Caco-2 (cell line): ENCODE results near the gene SPATA17. TPM values are rescaled to one million over a fixed set of nuclear protein-coding genes. Genes with fewer than 3 reads are reported as not detected.

ENCODE experiments used
- BruUV-seq: library from RNA; stranded (reverse); fragments of 400-500 nt; replicated peaks from 2 replicates; lab custom pipeline; 2021; lab: Mats Ljungman, UMichigan
- CTCF ChIA-PET: fragments of 300-600 bp; sonication (Branson Sonifier 250); formaldehyde crosslinking; loops from one replicate; lab custom pipeline; 2022; ENCODE audit warnings: antibody characterized with exemption; lab: Charles Lee
- POLR2A ChIA-PET: fragments of 300-600 bp; sonication (Branson Sonifier 250); formaldehyde crosslinking; loops from one replicate; lab custom pipeline; 2022; ENCODE audit warnings: antibody characterized with exemption; lab: Charles Lee
- DNase-seq, 2 experiments: peaks; one replicate each; pipeline versions ENCODE4 v3.0.0 to v3.0.0-alpha.2; 2020 to 2022
- H3K27me3 ChIP-seq: replicated peaks from 2 replicates; pipeline ENCODE4 v1.6.0; 2011; ENCODE audit warnings: low read length; ENCODE audit not compliant: control insufficient read depth, insufficient read depth
- H3K36me3 ChIP-seq: 2 replicates; pipeline ENCODE4 v1.5.1; 2011; ENCODE audit warnings: low read length; ENCODE audit not compliant: control insufficient read depth, insufficient read depth
- H3K4me1 ChIP-seq: fragments of 250-450 bp; sonication (Bioruptor Pico); 2 replicates; pipeline ENCODE4 v1.5.1; 2020; ENCODE audit warnings: mild to moderate bottlenecking
- H3K4me3 ChIP-seq: 2 replicates; pipeline ENCODE4 v1.5.1; 2011; ENCODE audit warnings: low read depth, mild to moderate bottlenecking, control low read depth, low read length
- H3K9me3 ChIP-seq: fragments of 250-450 bp; sonication (Bioruptor Pico); 2 replicates; pipeline ENCODE4 v1.5.1; 2020; ENCODE audit warnings: mild to moderate bottlenecking, moderate library complexity
- H3K27ac Mint-ChIP-seq: one replicate; pipeline ENCODE4 v1.8.0; 2022; ENCODE audit warnings: mixed read lengths; ENCODE audit not compliant: unreplicated experiment
- H3K27me3 Mint-ChIP-seq: one replicate; pipeline ENCODE4 v1.8.0; 2022; ENCODE audit warnings: mixed read lengths; ENCODE audit not compliant: insufficient read depth, unreplicated experiment
- H3K36me3 Mint-ChIP-seq: one replicate; pipeline ENCODE4 v1.8.0; 2022; ENCODE audit warnings: mild to moderate bottlenecking, mixed read lengths; ENCODE audit not compliant: insufficient read depth, unreplicated experiment
- H3K4me1 Mint-ChIP-seq: one replicate; pipeline ENCODE4 v1.8.0; 2022; ENCODE audit warnings: low read depth, mixed read lengths; ENCODE audit not compliant: unreplicated experiment
- H3K4me3 Mint-ChIP-seq: one replicate; pipeline ENCODE4 v1.8.0; 2022; ENCODE audit warnings: mild to moderate bottlenecking, moderate library complexity, mixed read lengths; ENCODE audit not compliant: unreplicated experiment
- H3K9me3 Mint-ChIP-seq: one replicate; pipeline ENCODE4 v1.8.0; 2022; ENCODE audit warnings: mixed read lengths; ENCODE audit not compliant: unreplicated experiment
- CTCF ChIP-seq, 2 experiments: fragments of 200-600 bp in 1 of 2; IDR thresholded peaks; 1 replicate in 1 of 2; 2 replicates in 1 of 2; pipeline versions ENCODE4 v1.5.1 to v1.8.0; 2011 to 2022; ENCODE audit warnings: antibody characterized with exemption in 1 of 2, control low read depth in 1 of 2, inconsistent platforms in 1 of 2, low read depth in 1 of 2, low read length in 1 of 2, mild to moderate bottlenecking in 1 of 2, moderate library complexity in 1 of 2; ENCODE audit not compliant: insufficient read depth in 1 of 2, severe bottlenecking in 1 of 2, unreplicated experiment in 1 of 2
- intact Hi-C: fragments of 100-400 bp; cut with micrococcal nuclease; formaldehyde crosslinking; loops from one replicate; pipeline ENCODE4 v1.10.0; 2022; ENCODE audit not compliant: unreplicated experiment
- total RNA-seq: library from RNA; stranded (reverse); gene quantifications from 2 replicates; pipeline ENCODE4 v1.2.3, GENCODE V29; 2022

Gene SPATA17
- total RNA-seq, 1 experiment from 2014 or later = 1.1 TPM

DNA sequence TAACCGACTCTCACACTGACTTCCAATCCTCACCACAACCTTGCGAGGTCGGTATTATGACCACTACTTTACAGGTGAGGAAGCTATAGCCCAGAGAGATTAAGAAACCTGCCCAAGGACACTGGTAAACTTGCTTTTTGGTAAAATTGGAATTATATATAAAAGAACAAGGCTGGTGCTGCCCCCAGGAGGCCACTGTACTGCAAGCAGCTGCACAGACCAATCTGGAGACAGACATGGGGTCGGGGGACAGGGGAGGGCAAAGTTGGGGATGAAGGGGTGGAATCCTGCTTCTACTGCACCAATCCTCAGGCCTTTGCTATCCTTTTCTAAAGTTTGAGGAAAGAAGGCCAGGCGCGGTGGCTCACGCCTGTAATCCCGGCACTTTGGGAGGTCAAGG lies 280.8 kb downstream of the SPATA17 start:
- H3K36me3 ChIP-seq = no peaks in the 10 kb centered on the region
- H3K4me1 ChIP-seq = no peaks in the 10 kb centered on the region
- intact Hi-C loops = no loop called here
- no peak overlapping the region for H3K4me3 Mint-ChIP-seq
- no peaks in the 10 kb centered on the region for H3K9me3 ChIP-seq
- H3K27me3 ChIP-seq = no peaks in the 10 kb centered on the region
- H3K4me3 ChIP-seq = no peak overlapping the region
- no peaks in the 10 kb centered on the region for H3K4me1 Mint-ChIP-seq
- TF ChIP-seq CTCF (IDR thresholded peaks at IDR 0.05; ENCODE audit: insufficient read depth in 1 of 2, low read depth in 1 of 2, low read length in 1 of 2, severe bottlenecking in 1 of 2, unreplicated experiment in 1 of 2) = peak in 1 of 2 experiments; percentile 29
- H3K27ac Mint-ChIP-seq = no peak overlapping the region
- peak in 1 of 2 experiments; percentile 4 for DNase-seq
- H3K27me3 Mint-ChIP-seq = peaks cover 21% of the 10 kb centered on the region
- H3K9me3 Mint-ChIP-seq = no peaks in the 10 kb centered on the region
- ChIA-PET POLR2A (no interaction called here), CTCF (no interaction called here)
- H3K36me3 Mint-ChIP-seq = no peaks in the 10 kb centered on the region
- BruUV-seq = no TSS peak

- TF ChIP-seq CTCF (IDR thresholded peaks at IDR 0.05; ENCODE audit: insufficient read depth in 1 of 2, low read depth in 1 of 2, low read length in 1 of 2, severe bottlenecking in 1 of 2, unreplicated experiment in 1 of 2) = no peak
- H3K4me1 Mint-ChIP-seq = no peaks in the 10 kb centered on the region
- BruUV-seq = no TSS peak
- POLR2A ChIA-PET = no interaction called here
- Histone ChIP-seq H3K4me3 (no peak overlapping the region), H3K36me3 (no peaks in the 10 kb centered on the region), H3K4me1 (no peaks in the 10 kb centered on the region), H3K9me3 (no peaks in the 10 kb centered on the region), H3K27me3 (no peaks in the 10 kb centered on the region)
- H3K4me3 Mint-ChIP-seq = no peak overlapping the region
- no peaks in the 10 kb centered on the region for H3K9me3 Mint-ChIP-seq
- peaks cover 2% of the 10 kb centered on the region for H3K36me3 Mint-ChIP-seq
- peaks cover 27% of the 10 kb centered on the region for H3K27me3 Mint-ChIP-seq
- no peak for DNase-seq
- CTCF ChIA-PET = no interaction called here
- intact Hi-C loops = no loop called here
- H3K27ac Mint-ChIP-seq = no peak overlapping the region
Measured at GRCh38 chr1:217917281-217917887, 286.2 kb downstream of the SPATA17 start.

DNA sequence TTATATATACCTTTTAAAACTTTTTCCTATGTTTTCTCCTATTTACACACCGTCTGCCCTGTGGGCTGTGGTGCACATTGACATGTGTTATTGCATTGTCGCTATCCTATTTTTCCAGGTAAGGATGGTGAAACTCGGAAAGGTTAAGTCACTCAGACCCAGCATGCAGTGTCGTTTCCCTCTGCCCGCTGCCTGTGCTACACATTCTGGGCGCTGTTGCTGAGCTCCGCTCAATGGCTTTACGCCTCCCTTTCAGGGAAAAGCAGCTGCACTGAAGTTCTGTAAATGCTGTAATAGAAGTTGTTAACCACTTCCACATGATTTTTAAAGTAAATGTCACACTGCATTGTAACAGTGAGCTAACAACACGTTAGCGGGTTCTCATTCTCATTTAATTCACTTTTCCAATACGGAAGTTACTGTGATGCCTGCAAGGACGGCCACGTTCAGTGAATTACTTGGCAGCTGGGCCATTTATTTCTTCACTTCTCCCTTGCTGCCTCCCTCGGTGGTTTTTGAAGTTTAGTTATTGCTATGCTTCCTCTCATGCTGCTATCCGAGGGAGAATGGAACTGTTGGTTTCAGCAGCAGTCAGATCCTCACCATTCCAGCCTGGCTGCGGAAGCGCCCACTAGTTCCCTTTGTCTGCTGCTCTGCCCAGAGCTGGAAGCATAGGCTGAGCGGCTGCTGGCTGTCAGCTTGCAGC lies 288.7 kb downstream of the SPATA17 start:
- no peak for DNase-seq
- ChIA-PET CTCF (no interaction called here), POLR2A (no interaction called here)
- H3K4me3 ChIP-seq = no peak overlapping the region
- H3K4me1 Mint-ChIP-seq = no peaks in the 10 kb centered on the region
- peaks cover 24% of the 10 kb centered on the region for H3K27me3 Mint-ChIP-seq
- intact Hi-C loops = no loop called here
- no peaks in the 10 kb centered on the region for H3K9me3 Mint-ChIP-seq
- peaks cover 6% of the 10 kb centered on the region for H3K36me3 Mint-ChIP-seq
- TF ChIP-seq CTCF (IDR thresholded peaks at IDR 0.05; ENCODE audit: insufficient read depth in 1 of 2, low read depth in 1 of 2, low read length in 1 of 2, severe bottlenecking in 1 of 2, unreplicated experiment in 1 of 2) = no peak
- H3K27me3 ChIP-seq = no peaks in the 10 kb centered on the region
- no peaks in the 10 kb centered on the region for H3K36me3 ChIP-seq
- no peaks in the 10 kb centered on the region for H3K9me3 ChIP-seq
- no peaks in the 10 kb centered on the region for H3K4me1 ChIP-seq
- H3K4me3 Mint-ChIP-seq = no peak overlapping the region
- no peak overlapping the region for H3K27ac Mint-ChIP-seq
- BruUV-seq = no TSS peak

Other genes with a start within 250 kb of the SPATA17 start
- gene GPATCH2, start 254 bp upstream of the SPATA17 start, total RNA-seq = 12.4 and 13.2 TPM in 2 replicates